ENCODE measurements around the gene SUPT5H.

The SUPT5H gene

DNA sequence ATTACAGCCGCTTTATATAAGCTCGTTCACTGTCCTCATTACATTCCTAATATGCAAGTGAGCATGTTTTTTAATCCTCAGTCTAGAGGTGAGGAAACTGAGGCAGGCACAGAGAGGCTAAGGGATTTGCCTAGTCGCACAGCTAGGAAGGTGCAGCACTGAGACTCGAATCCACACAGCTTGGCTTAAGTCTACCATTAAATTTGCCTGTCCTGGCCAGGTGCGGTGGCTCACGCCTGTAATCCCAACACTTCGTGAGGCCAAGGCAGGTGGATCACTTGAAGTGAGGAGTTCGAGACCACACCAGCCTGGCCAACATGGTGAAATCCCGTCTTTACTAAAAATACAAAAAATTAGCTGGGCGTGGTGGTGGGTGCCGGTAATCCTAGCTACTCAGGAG is 17.7 kb upstream of the SUPT5H start:
- TF ChIP-seq, protein P1, sequence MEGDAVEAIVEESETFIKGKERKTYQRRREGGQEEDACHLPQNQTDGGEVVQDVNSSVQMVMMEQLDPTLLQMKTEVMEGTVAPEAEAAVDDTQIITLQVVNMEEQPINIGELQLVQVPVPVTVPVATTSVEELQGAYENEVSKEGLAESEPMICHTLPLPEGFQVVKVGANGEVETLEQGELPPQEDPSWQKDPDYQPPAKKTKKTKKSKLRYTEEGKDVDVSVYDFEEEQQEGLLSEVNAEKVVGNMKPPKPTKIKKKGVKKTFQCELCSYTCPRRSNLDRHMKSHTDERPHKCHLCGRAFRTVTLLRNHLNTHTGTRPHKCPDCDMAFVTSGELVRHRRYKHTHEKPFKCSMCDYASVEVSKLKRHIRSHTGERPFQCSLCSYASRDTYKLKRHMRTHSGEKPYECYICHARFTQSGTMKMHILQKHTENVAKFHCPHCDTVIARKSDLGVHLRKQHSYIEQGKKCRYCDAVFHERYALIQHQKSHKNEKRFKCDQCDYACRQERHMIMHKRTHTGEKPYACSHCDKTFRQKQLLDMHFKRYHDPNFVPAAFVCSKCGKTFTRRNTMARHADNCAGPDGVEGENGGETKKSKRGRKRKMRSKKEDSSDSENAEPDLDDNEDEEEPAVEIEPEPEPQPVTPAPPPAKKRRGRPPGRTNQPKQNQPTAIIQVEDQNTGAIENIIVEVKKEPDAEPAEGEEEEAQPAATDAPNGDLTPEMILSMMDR (IDR thresholded peaks at IDR 0.05; ENCODE audit: insufficient read depth, low read depth, low read length, missing control alignments), result no peak
- H3K4me3 ChIP-seq (ENCODE audit: low read length), result no peak overlapping the region
- no peak for DNase-seq (ENCODE audit: low read depth)

- TF ChIP-seq, protein P1 (IDR thresholded peaks at IDR 0.05; ENCODE audit: insufficient read depth, low read depth, low read length, missing control alignments), result no peak
- no peak overlapping the region for H3K4me3 ChIP-seq (ENCODE audit: low read length)
- DNase-seq (ENCODE audit: low read depth), result no peak
Observed at GRCh38 chr19:39428283-39429112, 16.9 kb upstream of the SUPT5H start.

DNA sequence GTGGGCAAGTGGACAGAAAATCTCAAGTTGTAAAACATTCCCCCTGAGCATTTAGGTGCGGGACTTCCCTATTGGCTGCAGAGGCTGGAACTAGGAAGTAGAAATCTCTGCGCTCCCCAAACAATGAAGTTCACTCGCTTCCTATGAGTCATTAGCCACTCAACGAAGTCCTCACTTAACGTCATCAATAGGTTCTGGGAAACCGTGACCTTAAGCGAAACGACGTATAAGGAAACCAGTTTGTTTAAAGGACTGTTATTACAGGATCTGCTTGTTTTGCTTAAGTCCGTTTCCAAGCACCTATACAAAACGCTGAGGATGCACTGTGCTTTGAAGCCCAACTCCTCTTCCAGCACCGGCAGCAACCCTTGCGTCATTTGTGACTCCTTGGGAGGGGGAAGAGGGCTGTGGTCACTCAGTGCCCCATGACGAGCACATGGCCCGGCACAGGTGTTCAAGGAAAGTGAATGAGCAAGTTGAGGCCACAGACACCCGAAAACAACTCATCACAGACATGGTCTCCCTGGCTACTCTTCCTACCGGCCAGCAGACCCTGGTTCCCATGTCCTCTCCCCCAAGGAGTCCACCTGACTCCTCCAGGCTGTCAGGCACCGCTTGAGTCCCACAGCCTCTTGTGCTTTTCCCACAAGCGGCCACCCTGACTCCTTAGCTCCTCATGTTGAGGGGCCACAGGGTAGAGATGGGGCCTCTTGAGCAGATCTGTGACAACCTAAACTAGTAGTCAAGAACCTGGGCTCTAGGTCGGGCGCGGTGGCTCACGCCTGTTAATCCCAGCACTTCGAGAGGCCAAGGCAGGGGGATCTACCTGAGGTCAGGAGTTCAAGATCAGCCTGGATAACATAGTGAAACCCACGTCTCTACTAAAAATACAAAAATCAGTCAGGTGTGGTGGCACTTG is 14.4 kb upstream of the SUPT5H start:
- DNase-seq (ENCODE audit: low read depth), result peak; percentile 97
- TF ChIP-seq, protein P1 (IDR thresholded peaks at IDR 0.05; ENCODE audit: insufficient read depth, low read depth, low read length, missing control alignments), result no peak
- H3K4me3 ChIP-seq (ENCODE audit: low read length), result no peak overlapping the region

GRCh38 chr19:39432677-39433025 is 12.7 kb upstream of the SUPT5H start:
- DNase-seq (ENCODE audit: low read depth), result no peak
- no peak overlapping the region for H3K4me3 ChIP-seq (ENCODE audit: low read length)
- TF ChIP-seq, protein P1 (IDR thresholded peaks at IDR 0.05; ENCODE audit: insufficient read depth, low read depth, low read length, missing control alignments), result no peak

GRCh38 chr19:39433480-39434079 is 11.8 kb upstream of the SUPT5H start:
- DNase-seq (ENCODE audit: low read depth), result no peak
- no peak overlapping the region for H3K4me3 ChIP-seq (ENCODE audit: low read length)
- TF ChIP-seq, protein P1 (IDR thresholded peaks at IDR 0.05; ENCODE audit: insufficient read depth, low read depth, low read length, missing control alignments), result no peak

DNA sequence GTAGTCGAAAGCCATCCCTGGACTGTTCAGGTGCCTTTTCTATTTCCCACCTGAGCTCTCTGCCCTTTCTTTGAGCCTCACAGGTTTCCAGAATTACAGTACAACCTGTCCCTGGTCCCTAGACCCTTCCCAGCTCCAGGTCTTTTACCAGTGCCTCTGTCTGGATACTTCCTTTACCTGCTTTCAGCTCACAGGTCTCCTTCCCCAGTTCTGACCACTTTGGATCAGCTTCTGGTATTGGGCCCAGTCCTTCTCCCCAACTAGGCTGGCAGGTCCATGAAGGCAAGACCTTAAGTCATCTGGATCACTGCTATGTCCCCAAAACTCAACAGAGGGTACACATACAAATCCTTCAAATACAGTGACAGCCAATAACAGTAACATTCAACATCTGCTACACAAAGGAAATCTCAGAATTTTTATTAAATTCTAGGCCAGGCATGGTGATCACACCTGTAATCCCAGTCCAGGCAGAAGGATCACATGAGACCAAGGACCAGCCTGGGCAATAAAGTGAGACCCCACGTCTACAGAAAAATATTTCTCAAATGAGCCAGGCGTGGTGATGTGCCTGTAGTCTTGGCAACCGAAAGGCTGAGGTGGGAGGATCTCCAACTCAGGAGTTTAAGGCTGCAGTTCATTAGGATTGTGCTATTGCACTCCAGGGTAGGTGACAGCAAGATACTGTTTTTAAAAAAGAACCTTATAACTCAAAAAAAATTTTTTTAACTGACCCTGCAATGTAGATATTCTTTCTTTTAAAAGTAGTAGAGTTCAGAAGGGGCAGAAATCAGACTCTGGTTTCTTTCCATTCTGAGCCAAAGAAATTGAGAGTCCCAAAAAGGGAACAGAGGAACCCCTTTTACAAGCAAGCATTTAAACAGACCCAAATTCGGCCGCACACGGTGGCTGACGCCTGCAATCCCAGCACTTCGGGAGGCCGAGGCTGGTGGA is 11.0 kb upstream of the SUPT5H start:
- TF ChIP-seq, protein P1 (IDR thresholded peaks at IDR 0.05; ENCODE audit: insufficient read depth, low read depth, low read length, missing control alignments), result no peak
- no peak for DNase-seq (ENCODE audit: low read depth)
- peak overlapping the region; percentile 99 for H3K4me3 ChIP-seq (ENCODE audit: low read length)
